Measurements from ENCODE around the gene RPP40. TPM values are rescaled to one million over a fixed set of nuclear protein-coding genes. Genes with fewer than 3 reads are reported as not detected.
"Not testable (repeated sequence)": the region's sequence is repeated elsewhere in the genome, so short reads cannot be mapped to it uniquely, and the experiment has no call there.

RPP40 gene
- total RNA-seq, 6 experiments from 2014 or later, result 2.8 to 15.5 (median 5.5) TPM

GRCh38 chr6:5036269-5036668 lies 32.4 kb upstream of the RPP40 start:
- no peak overlapping the region for H3K27ac ChIP-seq
- intact Hi-C loops (cut with DNase I), result no loop called here
- DNase-seq, result no peak

GRCh38 chr6:5034736-5035135 lies 30.9 kb upstream of the RPP40 start:
- H3K4me3 ChIP-seq, result no peak overlapping the region
- H3K36me3 ChIP-seq, result no peaks in the 10 kb centered on the region
- ATAC-seq (no peak), DNase-seq (no peak)
- no peaks in the 10 kb centered on the region for H3K4me1 ChIP-seq
- no peak for TF ChIP-seq CTCF (IDR thresholded peaks at IDR 0.05)
- no peak for TF ChIP-seq POLR2A (IDR thresholded peaks at IDR 0.05)
- 86% methylated on average over 6 of the region's 7 CpGs for WGBS (ENCODE audit: insufficient coverage, low coverage, low lambda C conversion rate, missing lambda C conversion rate)
- intact Hi-C loops (cut with DNase I), result no loop called here
- no peaks in the 10 kb centered on the region for H3K27me3 ChIP-seq
- no peak overlapping the region for H3K27ac ChIP-seq
- H3K9me3 ChIP-seq, result no peaks in the 10 kb centered on the region

More at GRCh38 chr6:5036269-5036668, 32.4 kb upstream of the RPP40 start:
- WGBS (ENCODE audit: insufficient coverage, low coverage, low lambda C conversion rate, missing lambda C conversion rate), result 80% methylated on average over 4 of the region's 8 CpGs
- Histone ChIP-seq H3K27me3 (no peaks in the 10 kb centered on the region), H3K9me3 (no peaks in the 10 kb centered on the region), H3K36me3 (no peaks in the 10 kb centered on the region), H3K4me3 (no peak overlapping the region), H3K4me1 (no peaks in the 10 kb centered on the region)
- ATAC-seq, result peak in 2 of 4 donors; percentile 19 to 51
- TF ChIP-seq CTCF (IDR thresholded peaks at IDR 0.05) (no peak), POLR2A (IDR thresholded peaks at IDR 0.05) (no peak)

GRCh38 chr6:5034328-5034727 lies 30.5 kb upstream of the RPP40 start:
- Histone ChIP-seq H3K4me1 (no peaks in the 10 kb centered on the region), H3K27me3 (no peaks in the 10 kb centered on the region), H3K36me3 (no peaks in the 10 kb centered on the region), H3K9me3 (no peaks in the 10 kb centered on the region), H3K27ac (no peak overlapping the region), H3K4me3 (no peak overlapping the region)
- whole genome bisulfite sequencing (ENCODE audit: insufficient coverage, low coverage, low lambda C conversion rate, missing lambda C conversion rate), result 50% methylated on average over 3 of the region's 7 CpGs
- DNase-seq (no peak), ATAC-seq (no peak)
- intact Hi-C loops (cut with DNase I), result no loop called here
- no peak for TF ChIP-seq CTCF (IDR thresholded peaks at IDR 0.05)
- TF ChIP-seq POLR2A (IDR thresholded peaks at IDR 0.05), result no peak

- intact Hi-C loops (cut with DNase I); H3K4me3 ChIP-seq; H3K4me1 ChIP-seq; DNase-seq; H3K9me3 ChIP-seq; H3K27me3 ChIP-seq; H3K36me3 ChIP-seq; H3K27ac ChIP-seq: not testable (repeated sequence)
- ATAC-seq, result peak in 1 of 4 donors; percentile 39
- 71% methylated on average over 3 of the region's 14 CpGs for WGBS (ENCODE audit: insufficient coverage, low coverage, low lambda C conversion rate, missing lambda C conversion rate)
Measured at GRCh38 chr6:5033214-5033904, 29.5 kb upstream of the RPP40 start.

GRCh38 chr6:5032706-5033105 lies 28.9 kb upstream of the RPP40 start:
- H3K27ac ChIP-seq; H3K4me3 ChIP-seq; H3K4me1 ChIP-seq; H3K9me3 ChIP-seq; DNase-seq; H3K27me3 ChIP-seq; intact Hi-C loops (cut with DNase I); H3K36me3 ChIP-seq: not testable (repeated sequence)
- 58% methylated on average over 8 of the region's 13 CpGs for WGBS (ENCODE audit: insufficient coverage, low coverage, low lambda C conversion rate, missing lambda C conversion rate)
- ATAC-seq, result peak; percentile 19 to 50 (median 29)
